H7 (cell line): Measurements from ENCODE around the gene PSKH1. TPM values are rescaled to one million over a fixed set of nuclear protein-coding genes. Genes with fewer than 3 reads are reported as not detected.
"Not testable (repeated sequence)": the region's sequence is repeated elsewhere in the genome, so short reads cannot be mapped to it uniquely, and the experiment has no call there.

Experiments
- DNase-seq: peaks from one replicate; pipeline ENCODE4 v3.0.0; 2012
- H3K27me3 ChIP-seq: 2 replicates; pipeline ENCODE4 v1.6.0; 2011; ENCODE audit warnings: mild to moderate bottlenecking, low read length; ENCODE audit not compliant: control insufficient read depth, insufficient read depth
- H3K36me3 ChIP-seq: replicated peaks from 2 replicates; pipeline ENCODE4 v1.5.1; 2011; ENCODE audit warnings: low read length; ENCODE audit not compliant: control insufficient read depth, insufficient read depth
- H3K4me3 ChIP-seq: 2 replicates; pipeline ENCODE4 v1.5.1; 2011; ENCODE audit warnings: low read depth, mild to moderate bottlenecking, control low read depth, low read length, moderate library complexity; ENCODE audit not compliant: insufficient read depth
- total RNA-seq: library from RNA; depleted of rRNA; stranded (reverse); fragments of >200 nt; shearing (Covaris generic); gene quantifications from 2 replicates; pipeline ENCODE4 v1.2.3, GENCODE V29; 2014; rRNA removed

The PSKH1 gene
- total RNA-seq, 1 experiment from 2014 or later = 18.8 TPM

DNA sequence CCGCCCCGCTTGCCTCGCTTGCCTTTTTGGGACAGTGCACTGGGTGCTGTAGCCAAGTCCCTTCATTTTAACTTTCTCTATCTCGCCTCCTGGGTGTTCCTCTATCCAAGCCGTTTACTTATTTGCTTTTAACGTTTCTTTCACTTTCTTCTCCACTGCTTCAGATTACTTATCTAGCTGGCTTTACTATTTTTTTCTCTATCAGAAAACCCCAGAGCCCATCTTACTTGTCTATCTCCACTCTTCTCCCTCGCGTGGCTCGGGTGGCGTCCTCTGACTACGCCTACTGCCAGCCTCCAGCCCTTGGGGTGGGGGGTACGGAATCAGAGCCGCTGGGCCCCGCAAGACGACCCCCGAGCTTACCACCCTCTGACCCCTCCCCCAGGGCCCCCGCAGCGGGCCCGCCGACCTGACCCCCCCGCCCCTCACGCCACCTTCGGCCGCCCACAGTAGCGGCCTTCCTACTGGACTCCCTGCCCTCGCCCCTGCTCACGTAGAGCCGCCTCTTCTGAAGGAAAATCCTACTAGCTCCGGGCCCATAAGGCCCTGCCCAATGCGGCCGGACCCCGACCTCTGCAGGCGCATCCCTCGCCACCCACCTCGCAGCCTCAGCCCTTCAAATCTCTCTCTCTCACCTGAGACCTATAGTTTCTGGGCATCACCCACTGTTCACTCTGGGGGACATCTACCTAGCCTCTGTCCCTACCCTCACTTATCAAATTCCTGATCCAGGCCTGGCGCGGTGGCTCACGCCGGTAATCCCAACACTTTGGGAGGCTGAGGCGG is 76.4 kb downstream of the PSKH1 start:
- DNase-seq = peak; percentile 91
- no peaks in the 10 kb centered on the region for H3K27me3 ChIP-seq
- H3K36me3 ChIP-seq = no peaks in the 10 kb centered on the region; the same call in 1 of the 2 replicates
- H3K4me3 ChIP-seq = peak overlapping the region; percentile 64

DNA sequence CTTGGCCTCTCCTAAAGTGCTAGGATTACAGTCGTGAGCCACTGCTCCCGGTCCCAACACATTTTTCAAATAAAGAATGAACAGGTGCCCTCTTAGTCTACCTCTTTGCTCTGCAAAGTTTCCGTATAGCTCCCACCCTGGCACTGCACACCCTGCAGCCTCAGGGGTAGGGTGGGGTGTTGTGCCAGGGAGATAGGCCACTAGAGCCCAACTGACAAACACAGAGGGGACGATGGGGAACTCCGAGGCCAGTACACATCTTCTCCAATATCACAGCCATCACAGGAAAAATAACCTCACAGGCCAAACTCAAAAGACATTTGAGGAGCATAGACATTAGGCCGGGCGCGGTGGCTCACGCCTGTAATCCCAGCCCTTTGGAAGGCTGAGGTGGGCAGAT is 78.1 kb downstream of the PSKH1 start:
- DNase-seq = no peak
- Histone ChIP-seq H3K36me3 (no peaks in the 10 kb centered on the region), H3K4me3 (no peak overlapping the region)

DNA sequence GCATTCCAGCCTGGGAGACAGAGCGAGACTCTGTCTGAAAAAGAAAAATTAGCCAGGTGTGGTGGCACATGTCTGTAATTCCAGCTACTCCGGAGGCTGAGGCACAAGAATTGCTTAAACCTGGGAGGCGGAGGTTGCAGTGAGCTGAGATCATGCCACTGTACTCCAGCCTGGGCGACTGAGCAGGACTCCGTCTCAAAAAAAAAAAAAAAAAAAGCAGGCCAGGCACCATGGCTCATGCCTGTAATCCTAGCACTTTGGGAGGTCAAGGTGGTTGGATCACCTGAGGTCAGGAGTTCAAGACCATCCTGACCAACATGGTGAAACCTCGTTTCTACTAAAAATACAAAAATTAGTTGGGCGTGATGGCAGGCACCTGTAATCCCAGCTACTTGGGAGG is 79.2 kb downstream of the PSKH1 start:
- DNase-seq, H3K36me3 ChIP-seq, H3K27me3 ChIP-seq, H3K4me3 ChIP-seq: not testable (repeated sequence)

More for the DNA sequence above, 78.1 kb downstream of the PSKH1 start:
- no peaks in the 10 kb centered on the region for H3K27me3 ChIP-seq

DNA sequence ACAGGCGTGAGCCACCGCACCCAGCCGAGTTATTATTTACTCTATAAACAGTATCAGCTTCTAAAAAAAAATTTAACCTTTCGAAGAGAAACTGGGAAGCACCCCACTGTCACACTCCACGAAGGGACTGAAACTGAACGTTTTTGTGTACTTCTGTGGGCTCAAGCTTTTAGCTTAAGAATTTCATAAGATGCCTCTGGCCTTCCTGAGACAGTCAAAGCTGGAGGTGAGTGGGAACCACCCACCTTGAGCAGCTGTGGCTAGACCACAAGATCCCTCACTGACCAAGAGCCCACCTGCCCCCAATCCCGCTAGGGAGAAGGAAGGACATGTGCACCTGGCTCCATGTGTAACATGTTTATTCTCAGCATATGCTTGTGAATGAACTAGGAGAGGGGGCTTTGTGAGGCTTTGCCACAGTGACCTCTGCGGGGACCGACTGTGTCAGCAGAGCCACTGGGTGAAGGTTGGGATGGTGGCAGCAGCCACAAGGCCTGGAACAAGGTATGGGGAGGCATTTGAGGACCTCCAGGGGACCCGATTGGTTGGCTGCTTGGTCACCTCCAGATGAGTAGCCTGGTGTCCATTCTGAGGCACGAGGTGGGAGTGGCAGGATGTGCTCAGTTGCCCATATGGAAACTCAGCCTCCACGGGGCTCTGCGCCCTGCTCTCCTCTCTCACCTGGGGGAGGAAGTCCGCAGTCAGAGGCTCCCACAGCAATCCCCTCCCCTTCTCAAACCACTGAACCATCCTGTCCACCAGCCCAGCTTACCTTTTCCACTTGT is 82.5 kb downstream of the PSKH1 start:
- H3K4me3 ChIP-seq = no peak overlapping the region
- no peaks in the 10 kb centered on the region for H3K36me3 ChIP-seq
- peaks cover 1% of the 10 kb centered on the region; the same call in 1 of the 2 replicates for H3K27me3 ChIP-seq
- DNase-seq = no peak

DNA sequence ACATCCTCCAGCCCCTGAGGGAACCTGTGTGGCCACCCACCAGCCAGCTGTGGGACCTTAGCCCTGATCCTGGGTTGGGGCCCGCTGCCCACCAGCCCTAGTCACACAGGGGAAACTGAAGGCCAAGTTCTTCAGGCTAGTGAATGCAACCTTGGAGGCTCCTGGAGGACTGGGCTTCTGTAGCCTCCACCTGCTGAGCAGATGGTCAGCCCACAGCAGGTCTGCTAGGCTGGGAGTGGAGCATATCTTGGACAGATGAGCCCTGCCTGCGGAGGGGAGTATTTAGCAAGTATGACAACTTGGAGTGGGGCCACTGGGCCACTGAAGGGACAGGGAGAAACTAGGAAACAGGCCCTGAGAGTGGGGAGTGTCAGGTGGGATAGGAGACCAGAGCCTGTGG is 83.2 kb downstream of the PSKH1 start:
- Histone ChIP-seq H3K4me3 (no peak overlapping the region), H3K27me3 (peaks cover 1% of the 10 kb centered on the region; the same call in 1 of the 2 replicates), H3K36me3 (no peaks in the 10 kb centered on the region)
- no peak for DNase-seq

DNA sequence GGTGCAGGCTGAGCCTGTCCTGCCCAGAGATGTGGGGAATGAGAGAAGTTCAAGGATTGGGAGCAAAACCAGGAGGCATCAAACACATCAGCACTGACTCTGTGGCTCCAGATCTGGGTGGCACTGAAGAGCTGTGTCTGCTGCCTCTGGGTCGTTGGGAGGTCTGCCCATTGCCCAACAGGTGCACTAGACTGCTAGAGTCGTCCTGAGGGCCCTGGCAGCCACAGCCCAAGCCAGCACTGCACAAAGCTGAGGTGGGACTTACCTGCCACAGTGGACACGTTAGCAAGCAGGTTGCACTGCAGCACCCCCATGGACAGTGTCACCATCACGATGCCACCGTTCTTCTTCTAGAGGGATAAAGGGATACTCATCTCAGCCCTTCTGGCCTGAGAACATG is 84.0 kb downstream of the PSKH1 start:
- Histone ChIP-seq H3K36me3 (no peaks in the 10 kb centered on the region), H3K4me3 (no peak overlapping the region), H3K27me3 (peaks cover 1% of the 10 kb centered on the region; the same call in 1 of the 2 replicates)
- no peak for DNase-seq

DNA sequence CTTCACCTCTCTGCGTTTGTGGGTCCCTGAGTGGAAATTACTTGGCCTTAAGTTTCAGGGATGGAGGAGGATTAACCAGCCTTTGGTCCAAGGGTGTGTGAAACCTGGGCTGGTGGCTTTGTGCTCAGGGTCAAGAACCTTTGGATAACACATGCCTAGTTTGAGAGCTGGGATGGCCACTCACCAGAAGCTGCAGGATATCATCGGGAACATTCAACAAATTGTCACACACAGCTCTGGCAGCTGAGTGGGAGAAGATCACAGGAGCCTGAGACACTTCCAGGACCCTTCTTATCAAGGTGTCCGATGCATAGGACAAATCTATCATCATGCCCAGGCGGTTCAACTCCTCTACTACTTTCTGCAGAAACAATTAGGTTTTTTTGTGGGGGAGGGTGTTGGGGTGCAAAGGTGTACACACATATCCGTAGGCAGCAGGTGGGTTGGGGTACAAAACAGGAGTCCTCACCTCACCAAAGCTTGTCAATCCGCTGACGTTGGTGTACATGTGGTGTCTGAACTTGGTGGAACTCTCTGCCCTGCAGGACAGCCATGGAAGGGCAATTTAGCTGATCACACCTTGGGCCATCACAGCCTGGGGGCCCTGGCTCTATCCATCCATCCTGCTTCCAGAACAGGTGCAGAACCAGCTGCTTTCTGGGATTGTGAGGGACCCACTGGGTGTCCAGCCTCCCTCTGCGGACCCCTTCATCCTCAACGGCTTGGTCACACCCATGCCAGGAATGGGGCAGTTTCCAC is 84.6 kb downstream of the PSKH1 start:
- Histone ChIP-seq H3K36me3 (no peaks in the 10 kb centered on the region), H3K27me3 (peaks cover 1% of the 10 kb centered on the region; the same call in 1 of the 2 replicates), H3K4me3 (no peak overlapping the region)
- DNase-seq = peak; percentile 34

Other genes starting within 250 kb of the PSKH1 start
- 3.6 and 6.4 TPM in 2 replicates for gene CARMIL2, start 248.1 kb upstream of the PSKH1 start, total RNA-seq
- 44.9 and 52.2 TPM in 2 replicates for gene ACD, start 233.0 kb upstream of the PSKH1 start, total RNA-seq
- 5.5 and 6.8 TPM in 2 replicates for gene PARD6A, start 232.3 kb upstream of the PSKH1 start, total RNA-seq
- 7.0 and 12.3 TPM in 2 replicates for gene ENKD1, start 226.5 kb upstream of the PSKH1 start, total RNA-seq
- 8.5 and 9.0 TPM in 2 replicates for gene C16orf86, start 226.4 kb upstream of the PSKH1 start, total RNA-seq
- gene GFOD2, start 173.9 kb upstream of the PSKH1 start, total RNA-seq = 25.3 and 26.2 TPM in 2 replicates
- gene RANBP10, start 86.7 kb upstream of the PSKH1 start, total RNA-seq = 7.2 and 7.3 TPM in 2 replicates
- 0.15 and 0.21 TPM in 2 replicates for gene TSNAXIP1, start 86.4 kb upstream of the PSKH1 start, total RNA-seq
- gene THAP11, start 50.9 kb upstream of the PSKH1 start, total RNA-seq = 57.6 and 67.0 TPM in 2 replicates
- 295 and 340 TPM in 2 replicates for gene NUTF2, start 46.3 kb upstream of the PSKH1 start, total RNA-seq
- gene CENPT, start 45.6 kb upstream of the PSKH1 start, total RNA-seq = 34.9 and 43.7 TPM in 2 replicates
- gene EDC4, start 20.2 kb upstream of the PSKH1 start, total RNA-seq = 88.0 and 96.6 TPM in 2 replicates
- gene NRN1L, start 8.4 kb upstream of the PSKH1 start, total RNA-seq = 5.3 and 7.6 TPM in 2 replicates
- 2.4 and 3.7 TPM in 2 replicates for gene CTRL, start 38.6 kb downstream of the PSKH1 start, total RNA-seq
- 28.7 and 36.6 TPM in 2 replicates for gene PSMB10, start 43.6 kb downstream of the PSKH1 start, total RNA-seq
- gene LCAT, start 50.9 kb downstream of the PSKH1 start, total RNA-seq = 5.2 and 6.7 TPM in 2 replicates
- 43.2 and 56.6 TPM in 2 replicates for gene SLC12A4, start 75.4 kb downstream of the PSKH1 start, total RNA-seq
- 0.03 and 0.48 TPM in 2 replicates for gene DPEP3, start 87.2 kb downstream of the PSKH1 start, total RNA-seq
- 0.33 TPM in 1 of 2 replicates, not detected in the other for gene DPEP2, start 106.2 kb downstream of the PSKH1 start, total RNA-seq
- gene DPEP2NB, start 122.7 kb downstream of the PSKH1 start, total RNA-seq = not detected in 2 replicates
- gene DDX28, start 130.0 kb downstream of the PSKH1 start, total RNA-seq = 19.4 and 26.4 TPM in 2 replicates
- 46.9 and 54.9 TPM in 2 replicates for gene DUS2, start 130.0 kb downstream of the PSKH1 start, total RNA-seq
- 22.9 and 27.7 TPM in 2 replicates for gene NFATC3, start 192.1 kb downstream of the PSKH1 start, total RNA-seq